Activated CD8-positive, alpha-beta memory T cell treated with anti-CD3 and anti-CD28 coated beads, Interleukin-2, amount 50 U/mL, for 1 hour (primary cell): Measurements from ENCODE around the gene GSG1.
"Not testable (repeated sequence)": the region's sequence is repeated elsewhere in the genome, so short reads cannot be mapped to it uniquely, and the experiment has no call there.

ENCODE experiments used
- DNase-seq: peaks from one replicate; pipeline ENCODE4 v3.0.0-alpha.2; 2020; ENCODE audit errors: extremely low read depth

Gene GSG1

DNA sequence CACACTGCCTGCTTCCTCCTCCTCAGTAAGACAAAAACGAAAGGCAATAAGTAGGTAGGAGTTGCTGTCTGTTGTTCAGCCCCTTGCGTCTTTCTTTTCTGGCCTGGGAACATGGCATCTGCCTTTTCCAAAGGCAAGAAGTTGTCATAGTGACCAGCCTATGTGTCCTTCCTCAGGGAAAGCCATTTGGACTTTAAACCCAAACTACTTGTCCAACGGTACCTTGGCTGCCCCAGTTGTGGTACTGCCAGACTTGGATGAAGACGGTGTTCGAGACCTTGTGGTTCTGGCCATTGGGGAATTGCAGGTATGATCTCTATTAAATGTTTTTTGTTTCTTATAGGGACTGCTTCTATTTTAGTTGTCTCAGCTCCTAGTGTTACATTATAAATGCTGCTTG, 40.8 kb downstream of the GSG1 start:
- no peak for DNase-seq

DNA sequence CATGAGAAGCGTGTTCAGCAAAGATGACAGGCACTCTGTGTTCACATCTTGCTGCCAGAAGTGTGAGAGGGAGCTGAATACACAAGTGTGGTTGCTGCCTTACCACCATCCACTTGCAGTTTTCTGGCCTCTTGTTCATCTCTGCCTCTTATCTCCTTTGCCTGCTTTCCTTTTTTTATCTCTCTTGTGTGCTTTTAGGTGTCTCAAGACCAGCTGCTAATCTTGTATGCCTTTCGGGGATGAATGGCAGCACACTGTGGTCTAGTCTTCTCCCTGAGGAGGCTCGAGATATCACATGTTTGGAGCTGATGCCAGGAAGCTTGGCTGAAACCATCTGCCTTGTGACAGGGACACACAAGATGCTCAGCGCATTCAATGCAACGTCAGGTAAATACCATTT, 42.1 kb downstream of the GSG1 start:
- no peak for DNase-seq

DNA sequence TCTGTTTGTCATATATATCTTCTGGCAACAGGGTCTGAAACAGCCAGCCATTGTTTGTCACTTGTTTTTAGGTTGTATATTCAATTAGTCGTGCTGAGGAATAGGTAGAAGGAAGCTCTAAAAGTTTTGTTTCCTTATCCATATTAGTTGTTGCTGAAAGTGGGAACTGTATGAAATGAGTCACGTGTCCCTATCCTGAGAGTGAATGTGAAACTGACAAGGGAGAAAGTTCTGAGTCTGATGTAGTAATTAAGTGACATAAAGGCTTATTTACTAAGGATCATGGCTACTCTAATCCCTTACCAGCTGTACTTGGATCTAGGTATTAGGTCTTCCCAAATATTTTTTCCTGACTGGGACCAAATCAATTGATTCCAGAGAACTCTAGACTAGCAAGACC, 42.9 kb downstream of the GSG1 start:
- no peak for DNase-seq

DNA sequence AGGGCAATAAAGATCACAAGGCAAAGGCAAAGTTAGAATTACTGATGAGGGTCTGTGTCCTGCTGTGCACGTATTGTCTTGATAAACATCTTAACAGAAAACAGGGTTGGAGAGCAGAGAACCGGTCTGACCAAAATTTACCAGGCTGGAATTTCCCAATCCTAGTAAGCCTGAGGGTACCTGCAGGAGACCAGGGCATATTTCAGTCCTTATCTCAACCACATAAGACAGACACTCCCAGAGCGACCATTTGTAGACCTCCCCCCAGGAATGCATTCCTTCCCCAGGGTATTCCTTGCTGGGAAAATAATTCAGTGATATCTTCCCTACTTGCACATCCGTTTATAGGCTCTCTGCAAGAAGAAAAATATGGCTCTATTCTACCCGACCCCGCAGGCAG, 49.9 kb downstream of the GSG1 start:
- DNase-seq: not testable (repeated sequence)

DNA sequence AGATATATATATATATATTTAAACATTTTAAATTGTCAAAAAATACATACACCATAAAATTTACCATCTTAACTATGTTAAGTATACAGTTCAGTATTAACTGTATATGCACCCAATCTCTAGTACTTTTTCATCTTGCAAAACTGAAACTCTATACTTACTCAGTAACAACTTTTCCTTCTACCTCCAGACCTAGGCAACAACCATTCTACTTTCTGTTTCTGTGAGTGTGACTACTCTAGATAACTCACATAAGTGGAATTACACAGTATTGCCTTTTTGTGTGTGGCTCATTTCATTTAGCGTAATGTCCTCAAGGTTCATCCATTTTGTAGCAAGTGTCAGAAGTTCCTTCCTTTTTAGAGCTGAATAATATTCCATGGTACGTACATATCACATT, 51.0 kb downstream of the GSG1 start:
- no peak for DNase-seq

DNA sequence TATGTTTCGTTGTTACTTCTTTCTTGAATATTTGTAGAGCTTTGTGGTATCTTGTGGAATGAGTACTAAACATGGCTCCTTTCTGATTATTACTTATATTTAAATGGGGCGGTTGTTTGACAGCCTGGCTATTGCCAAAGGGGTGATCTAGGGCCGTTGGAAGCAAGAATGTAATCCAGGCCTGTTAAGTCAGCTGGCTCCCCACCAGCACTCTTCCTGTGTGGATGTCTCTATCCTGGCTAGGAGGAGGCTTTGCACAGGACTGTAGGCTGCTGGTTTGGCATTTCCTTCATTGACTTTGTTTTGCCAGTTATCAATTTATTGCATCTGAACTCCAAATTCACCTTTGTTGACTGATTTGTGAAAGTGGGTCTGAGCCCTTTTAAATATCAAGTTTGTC, 53.7 kb downstream of the GSG1 start:
- DNase-seq: no peak

DNA sequence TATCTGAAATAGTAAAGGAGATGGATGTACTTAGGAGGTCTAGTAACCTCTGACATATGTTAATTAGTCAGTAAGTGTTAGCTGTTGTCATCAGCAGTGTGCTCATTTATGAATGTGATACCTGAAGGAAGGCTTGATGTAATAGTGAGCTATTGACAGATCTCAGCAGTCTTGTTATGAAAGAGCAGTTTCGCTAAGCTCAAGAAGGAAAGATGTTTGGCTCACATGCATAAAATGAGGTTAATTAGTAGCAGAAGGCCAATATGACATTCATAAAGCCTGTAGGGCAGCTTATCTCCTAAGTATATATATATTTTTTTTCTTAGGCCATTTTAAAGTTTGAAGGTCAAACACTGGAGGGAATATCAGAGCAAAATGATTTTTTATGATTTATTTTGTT, 56.5 kb downstream of the GSG1 start:
- no peak for DNase-seq

DNA sequence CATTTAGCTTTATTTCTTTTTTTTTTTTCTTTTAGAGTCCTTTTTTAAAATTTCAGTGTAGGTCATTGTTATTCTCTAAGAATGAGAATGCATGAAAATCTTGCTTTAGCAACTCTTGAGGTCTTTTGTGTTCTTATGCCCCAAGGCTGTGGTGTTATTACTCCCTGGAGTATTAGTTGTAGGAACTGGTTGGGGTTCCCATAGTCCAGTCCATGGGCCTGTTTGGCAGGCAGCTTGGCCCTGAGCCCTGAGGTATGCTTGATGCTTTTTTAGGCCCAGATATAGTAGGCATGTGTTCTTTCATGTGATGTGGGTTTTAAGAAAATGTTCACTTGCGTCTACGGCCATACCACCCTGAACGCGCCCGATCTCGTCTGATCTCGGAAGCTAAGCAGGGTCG, 57.7 kb downstream of the GSG1 start:
- DNase-seq: no peak

DNA sequence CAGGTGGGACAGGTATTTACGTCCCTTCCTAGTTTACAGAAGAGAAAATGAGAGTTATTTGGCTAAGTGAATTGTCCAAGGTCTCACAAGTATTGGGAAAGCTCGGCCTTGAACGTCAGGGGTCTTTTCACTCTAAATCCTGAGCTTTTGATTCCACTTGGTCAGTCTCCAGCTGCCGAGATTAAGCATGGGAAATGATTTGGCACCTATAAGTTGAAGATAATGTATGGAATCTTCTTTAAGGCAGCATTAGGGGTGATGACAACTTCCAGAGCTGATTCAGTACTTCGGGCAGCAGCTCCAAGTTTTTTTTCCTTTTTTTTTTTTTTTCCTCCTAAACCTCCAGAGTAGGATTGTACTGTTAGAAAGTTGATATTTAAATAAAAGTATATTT, 58.6 kb downstream of the GSG1 start:
- no peak for DNase-seq

DNA sequence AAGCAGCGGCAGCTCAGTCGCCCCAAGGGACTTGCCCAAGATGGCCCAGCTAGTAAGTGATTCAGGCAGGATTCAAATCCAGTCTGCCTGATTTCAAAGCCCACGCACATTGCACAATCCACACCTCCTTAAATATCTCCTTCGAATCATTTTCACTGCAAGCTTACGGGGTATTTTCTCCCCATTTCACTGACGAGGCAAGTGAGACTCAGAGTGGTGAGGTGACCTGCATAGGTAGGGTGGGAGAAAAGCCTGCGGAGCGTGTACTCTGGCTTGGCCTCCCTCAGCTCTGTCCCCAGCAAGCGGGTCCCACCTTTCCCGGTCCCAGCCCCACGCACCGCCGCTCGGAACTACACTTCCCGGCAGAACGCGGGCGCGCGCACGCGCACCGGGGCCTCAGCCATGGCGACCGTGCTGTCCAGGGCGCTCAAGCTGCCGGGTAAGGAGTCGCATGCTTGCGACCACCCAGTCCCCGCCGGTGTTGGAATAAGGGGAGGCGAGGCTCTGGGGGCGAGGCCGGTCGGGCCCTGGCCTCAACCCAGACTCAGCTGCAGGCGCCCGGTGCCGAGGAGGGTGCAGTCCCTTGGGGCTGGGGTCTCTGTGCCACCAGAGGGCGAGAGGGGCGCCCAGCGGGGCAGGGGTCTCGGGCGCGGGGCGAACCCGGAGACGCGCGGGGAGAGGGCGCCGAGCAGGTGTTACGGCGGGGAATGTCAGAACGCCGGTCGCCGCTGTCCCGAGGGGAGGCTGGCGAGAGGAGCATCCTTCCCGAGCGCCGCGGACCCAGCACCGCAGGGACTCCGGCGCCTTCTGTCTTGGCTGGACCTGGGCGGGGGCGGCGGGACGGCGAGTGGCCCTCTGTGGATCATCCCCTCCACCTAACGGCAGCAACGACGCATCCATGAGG, 59.2 kb downstream of the GSG1 start, which contains the start of gene FAM234B:
TSS of gene FAM234B (plus strand) at position 380 of the 904 bp plus-strand sequence. CDS start at position 403, 23 bp downstream.
- DNase-seq: peak; percentile 9

DNA sequence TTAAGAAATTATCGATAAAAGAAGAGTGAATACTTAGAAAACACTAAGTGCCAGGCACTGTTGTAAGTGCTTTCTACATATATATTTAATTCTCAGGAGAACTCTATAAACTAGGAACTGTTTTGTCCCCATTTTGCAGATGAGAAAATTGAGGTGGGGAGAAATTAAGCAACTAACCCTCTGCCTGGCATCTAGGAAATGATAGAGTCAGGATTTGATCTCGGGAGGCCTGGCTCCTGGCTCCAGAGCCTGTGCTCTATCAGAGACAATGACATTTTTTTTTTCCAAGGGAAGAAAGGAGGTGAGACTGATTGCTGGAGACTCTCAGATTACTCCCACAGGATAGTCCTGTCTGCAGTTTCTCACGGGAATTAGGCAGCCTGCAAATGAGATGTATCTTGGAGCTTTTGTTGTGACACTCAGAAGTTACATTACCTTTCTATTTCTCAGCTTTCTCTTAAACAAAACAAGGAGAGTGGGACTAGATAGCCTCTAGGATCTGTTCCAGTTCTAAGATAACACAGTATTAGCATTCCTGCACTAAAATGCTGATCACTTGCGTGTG, 60.7 kb downstream of the GSG1 start:
- no peak for DNase-seq

DNA sequence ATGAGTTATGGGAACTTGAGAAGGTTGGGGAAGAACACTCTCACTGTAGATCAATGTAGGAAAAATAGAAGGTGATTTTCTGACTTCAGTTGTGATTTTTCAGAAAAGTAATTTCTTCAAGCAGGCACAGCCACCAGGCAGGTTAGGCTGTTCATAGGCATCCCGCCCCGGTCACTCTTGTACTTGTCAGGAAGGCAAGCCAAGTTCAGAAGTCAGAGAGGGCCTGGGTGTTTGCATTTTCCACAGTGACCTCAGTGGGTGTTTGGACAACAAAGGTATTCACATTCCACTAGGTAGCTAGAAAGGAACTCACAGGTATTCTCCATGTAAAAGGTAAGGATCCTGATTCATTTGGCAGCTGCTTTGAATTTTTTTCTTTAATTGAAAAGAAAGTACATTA, 62.2 kb downstream of the GSG1 start:
- DNase-seq: no peak

DNA sequence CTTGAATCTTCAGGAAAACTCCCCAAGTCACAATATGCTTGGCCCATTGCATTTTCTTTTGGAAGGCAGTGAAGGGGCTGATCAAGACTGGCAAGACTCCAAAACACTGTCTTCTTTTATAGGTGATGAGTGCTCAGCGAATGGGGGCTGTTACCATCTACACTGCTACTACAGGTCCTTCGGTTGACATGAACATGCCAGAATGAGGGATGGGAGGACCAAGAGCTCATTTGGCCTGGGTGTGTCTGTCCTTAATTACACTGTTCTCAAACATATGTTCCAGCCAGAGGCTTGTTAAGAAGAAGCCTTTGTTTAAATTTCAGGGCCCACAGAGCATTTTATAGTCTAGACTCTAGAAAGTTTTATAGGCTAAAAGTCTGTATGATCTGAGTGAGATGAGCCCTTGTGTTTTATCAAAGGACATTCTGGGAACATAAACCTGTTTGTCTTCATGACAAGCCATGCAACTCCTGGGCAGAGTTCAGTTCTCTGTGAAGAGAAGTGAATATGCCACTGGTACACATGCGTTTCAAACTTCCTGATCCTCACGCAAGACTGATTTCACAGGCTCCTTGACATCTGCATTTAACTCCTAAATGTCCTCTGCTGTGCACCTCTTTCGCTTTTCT, 64.0 kb downstream of the GSG1 start:
- no peak for DNase-seq

DNA sequence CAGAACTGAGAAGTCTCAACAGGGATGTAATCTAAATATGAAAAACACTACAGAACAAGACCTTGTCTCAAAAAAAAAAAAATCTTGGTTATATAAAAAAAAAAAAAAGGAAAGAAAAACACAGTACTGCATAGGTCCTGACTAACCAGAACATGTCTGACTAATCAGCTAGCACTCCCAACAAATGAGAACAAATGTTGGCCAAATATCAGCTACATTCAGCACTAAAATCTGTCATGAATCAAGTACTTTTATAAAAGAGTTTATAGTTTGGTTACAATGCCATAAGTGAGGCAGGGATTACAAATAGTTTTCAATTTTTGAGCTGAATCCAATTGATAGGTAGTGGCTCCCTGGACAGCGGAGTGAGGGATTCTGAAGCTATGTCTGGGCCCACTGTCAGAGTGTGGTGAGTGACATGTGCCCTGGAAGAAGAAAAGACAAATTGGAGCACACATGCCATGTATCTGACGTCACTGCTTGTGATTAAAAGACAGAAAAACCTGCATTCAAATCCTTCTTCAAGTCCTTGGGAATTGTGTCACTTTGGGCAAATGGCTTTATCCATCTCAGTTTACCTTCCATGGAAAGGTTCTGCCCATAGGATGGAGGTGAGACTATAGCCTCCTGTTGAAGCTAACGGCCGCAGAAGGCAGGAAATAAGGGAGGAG, 64.8 kb downstream of the GSG1 start:
- DNase-seq: no peak

DNA sequence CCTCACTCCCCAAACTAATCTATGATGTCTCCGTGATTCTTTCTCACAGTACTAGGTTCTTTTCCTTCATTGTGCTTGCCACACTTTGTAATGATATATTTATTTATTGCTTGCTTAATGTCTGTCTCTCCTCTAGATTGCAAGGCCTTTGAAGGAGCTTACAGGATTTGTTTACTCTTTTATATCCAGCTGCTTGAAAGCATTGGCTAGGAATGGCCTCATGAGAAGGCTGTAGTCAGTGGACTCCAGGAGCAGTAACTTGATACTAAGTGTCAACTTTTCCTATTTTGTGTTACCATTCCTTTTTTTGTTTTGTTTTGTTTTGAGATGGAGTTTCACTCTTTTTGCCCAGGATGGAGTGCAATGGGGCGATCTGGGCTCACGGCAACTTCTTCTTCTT, 66.6 kb downstream of the GSG1 start:
- DNase-seq: no peak

DNA sequence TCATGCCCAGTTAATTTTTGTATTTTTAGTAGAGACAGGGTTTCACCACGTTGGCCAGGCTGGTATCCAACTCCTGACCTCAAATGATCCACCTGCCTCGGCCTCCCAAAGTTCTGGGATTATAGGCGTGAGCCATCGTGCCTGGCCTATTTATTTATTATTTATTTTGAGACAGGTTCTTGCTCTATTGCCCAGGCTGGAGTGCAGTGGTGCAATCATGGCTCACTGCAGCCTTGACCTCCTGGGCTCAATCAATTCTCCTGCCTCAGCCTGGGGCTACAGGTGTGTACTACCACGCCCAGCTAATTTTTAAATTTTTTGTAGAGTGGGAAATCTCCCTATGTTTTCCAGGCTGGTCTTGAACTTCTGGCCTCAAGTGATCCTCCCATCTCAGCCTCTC, 68.1 kb downstream of the GSG1 start:
- not testable (repeated sequence) for DNase-seq
